ENCODE measurements around the gene NPR3.
A peak's percentile ranks its signal among the peaks of the same experiment; 100 is the strongest.

The NPR3 gene

DNA sequence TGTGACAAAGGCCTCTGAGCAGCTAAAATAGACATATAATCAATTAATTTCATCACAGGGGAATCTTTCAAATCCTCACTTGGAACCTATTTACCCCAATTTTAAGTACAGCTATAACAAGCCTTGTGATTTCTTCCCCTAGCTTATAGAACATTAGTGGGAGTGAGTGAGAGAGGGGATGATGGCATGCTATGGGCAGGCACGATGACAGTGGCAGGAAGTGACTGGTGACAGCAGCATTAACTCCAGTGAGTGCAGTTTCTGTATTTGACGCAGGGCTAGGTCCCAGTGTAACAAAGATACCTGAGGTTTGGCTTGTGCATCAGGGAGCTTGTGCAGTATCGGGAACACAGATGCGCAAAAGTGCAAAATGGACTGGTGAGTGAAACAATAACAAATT lies 54.1 kb downstream of the NPR3 start:
- DNase-seq (ENCODE audit: low read depth): no peak
- TF ChIP-seq, protein P1, sequence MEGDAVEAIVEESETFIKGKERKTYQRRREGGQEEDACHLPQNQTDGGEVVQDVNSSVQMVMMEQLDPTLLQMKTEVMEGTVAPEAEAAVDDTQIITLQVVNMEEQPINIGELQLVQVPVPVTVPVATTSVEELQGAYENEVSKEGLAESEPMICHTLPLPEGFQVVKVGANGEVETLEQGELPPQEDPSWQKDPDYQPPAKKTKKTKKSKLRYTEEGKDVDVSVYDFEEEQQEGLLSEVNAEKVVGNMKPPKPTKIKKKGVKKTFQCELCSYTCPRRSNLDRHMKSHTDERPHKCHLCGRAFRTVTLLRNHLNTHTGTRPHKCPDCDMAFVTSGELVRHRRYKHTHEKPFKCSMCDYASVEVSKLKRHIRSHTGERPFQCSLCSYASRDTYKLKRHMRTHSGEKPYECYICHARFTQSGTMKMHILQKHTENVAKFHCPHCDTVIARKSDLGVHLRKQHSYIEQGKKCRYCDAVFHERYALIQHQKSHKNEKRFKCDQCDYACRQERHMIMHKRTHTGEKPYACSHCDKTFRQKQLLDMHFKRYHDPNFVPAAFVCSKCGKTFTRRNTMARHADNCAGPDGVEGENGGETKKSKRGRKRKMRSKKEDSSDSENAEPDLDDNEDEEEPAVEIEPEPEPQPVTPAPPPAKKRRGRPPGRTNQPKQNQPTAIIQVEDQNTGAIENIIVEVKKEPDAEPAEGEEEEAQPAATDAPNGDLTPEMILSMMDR (IDR thresholded peaks at IDR 0.05; ENCODE audit: control insufficient read depth, insufficient read depth, low read depth, low read length, missing control alignments): no peak
- H3K4me3 ChIP-seq (ENCODE audit: control insufficient read depth, low read depth, low read length): no peak overlapping the region

- H3K4me3 ChIP-seq (ENCODE audit: control insufficient read depth, low read depth, low read length): no peak overlapping the region
- TF ChIP-seq, protein P1 (IDR thresholded peaks at IDR 0.05; ENCODE audit: control insufficient read depth, insufficient read depth, low read depth, low read length, missing control alignments): no peak
- peak; percentile 91 for DNase-seq (ENCODE audit: low read depth)
Measured at GRCh38 chr5:32767948-32768467, 56.9 kb downstream of the NPR3 start.

GRCh38 chr5:32769711-32770110 lies 58.6 kb downstream of the NPR3 start:
- DNase-seq (ENCODE audit: low read depth): no peak
- TF ChIP-seq, protein P1 (IDR thresholded peaks at IDR 0.05; ENCODE audit: control insufficient read depth, insufficient read depth, low read depth, low read length, missing control alignments): no peak
- no peak overlapping the region for H3K4me3 ChIP-seq (ENCODE audit: control insufficient read depth, low read depth, low read length)

DNA sequence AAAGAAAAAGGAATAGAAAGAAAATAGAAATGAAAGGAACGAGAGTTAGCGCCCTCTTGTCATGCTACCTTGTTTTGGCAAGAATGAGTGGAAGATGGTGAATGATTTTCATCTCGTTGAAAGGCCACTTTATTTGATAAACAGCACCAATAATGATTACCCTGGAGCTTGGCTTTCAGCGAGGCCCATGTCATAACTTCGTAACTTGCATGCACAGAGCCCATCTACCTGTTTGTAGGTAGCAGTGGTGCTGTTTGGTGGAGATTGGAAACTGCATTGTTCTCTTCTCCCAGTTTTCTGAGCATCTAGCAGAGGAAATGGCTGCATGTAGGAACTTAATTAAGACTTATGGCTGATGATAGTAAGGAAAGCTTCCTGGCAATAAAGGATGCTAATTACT lies 59.3 kb downstream of the NPR3 start:
- H3K4me3 ChIP-seq (ENCODE audit: control insufficient read depth, low read depth, low read length): no peak overlapping the region
- no peak for DNase-seq (ENCODE audit: low read depth)
- TF ChIP-seq, protein P1 (IDR thresholded peaks at IDR 0.05; ENCODE audit: control insufficient read depth, insufficient read depth, low read depth, low read length, missing control alignments): no peak

DNA sequence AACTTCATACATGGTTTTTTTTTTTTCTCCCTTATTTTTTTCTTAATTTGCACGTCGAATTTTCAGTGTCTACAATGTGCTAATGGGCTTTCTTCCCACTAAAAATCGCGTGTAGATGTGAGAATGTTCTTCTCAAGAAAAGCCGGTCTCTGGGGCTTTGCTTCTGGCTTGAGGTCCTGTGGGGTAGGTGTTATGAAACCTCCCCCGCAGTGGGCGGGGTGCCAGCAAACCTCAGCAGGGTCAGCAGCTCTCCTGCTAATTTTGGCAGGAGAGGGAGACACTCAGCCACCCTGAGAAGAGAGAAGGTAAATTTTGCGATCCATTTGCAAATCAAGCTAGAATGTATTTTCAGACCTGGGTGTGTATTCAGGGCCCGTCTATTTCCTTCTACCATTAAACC lies 59.9 kb downstream of the NPR3 start:
- no peak overlapping the region for H3K4me3 ChIP-seq (ENCODE audit: control insufficient read depth, low read depth, low read length)
- TF ChIP-seq, protein P1 (IDR thresholded peaks at IDR 0.05; ENCODE audit: control insufficient read depth, insufficient read depth, low read depth, low read length, missing control alignments): no peak
- no peak for DNase-seq (ENCODE audit: low read depth)

GRCh38 chr5:32773944-32774343 lies 62.8 kb downstream of the NPR3 start:
- H3K4me3 ChIP-seq (ENCODE audit: control insufficient read depth, low read depth, low read length): no peak overlapping the region
- TF ChIP-seq, protein P1 (IDR thresholded peaks at IDR 0.05; ENCODE audit: control insufficient read depth, insufficient read depth, low read depth, low read length, missing control alignments): no peak
- DNase-seq (ENCODE audit: low read depth): no peak

DNA sequence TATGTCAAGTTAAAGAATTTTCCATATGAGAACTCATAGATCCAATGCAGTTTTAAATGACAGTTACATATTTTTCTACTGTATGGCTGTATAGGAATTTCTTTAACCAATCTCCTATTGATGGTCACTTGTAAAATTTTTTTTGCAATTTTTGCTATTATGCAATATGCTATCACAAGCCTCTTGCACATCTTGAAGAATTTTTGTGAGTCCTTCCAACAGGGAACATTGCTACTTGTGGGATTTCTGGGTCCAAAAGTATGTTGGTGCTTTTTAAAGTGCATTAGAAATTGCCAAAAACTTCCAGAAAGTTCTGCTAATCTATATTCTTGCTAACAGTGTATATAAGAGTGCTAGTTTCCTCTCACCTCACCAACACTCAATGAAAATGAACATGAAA lies 65.1 kb downstream of the NPR3 start:
- TF ChIP-seq, protein P1 (IDR thresholded peaks at IDR 0.05; ENCODE audit: control insufficient read depth, insufficient read depth, low read depth, low read length, missing control alignments): no peak
- no peak overlapping the region for H3K4me3 ChIP-seq (ENCODE audit: control insufficient read depth, low read depth, low read length)
- no peak for DNase-seq (ENCODE audit: low read depth)
